ENCODE data around the gene C10orf71. TPM values are rescaled to one million over a fixed set of nuclear protein-coding genes. Genes with fewer than 3 reads are reported as not detected.
A peak's percentile ranks its signal among the peaks of the same experiment; 100 is the strongest.

The C10orf71 gene
- total RNA-seq, 1 donor from 2014 or later: not detected

DNA sequence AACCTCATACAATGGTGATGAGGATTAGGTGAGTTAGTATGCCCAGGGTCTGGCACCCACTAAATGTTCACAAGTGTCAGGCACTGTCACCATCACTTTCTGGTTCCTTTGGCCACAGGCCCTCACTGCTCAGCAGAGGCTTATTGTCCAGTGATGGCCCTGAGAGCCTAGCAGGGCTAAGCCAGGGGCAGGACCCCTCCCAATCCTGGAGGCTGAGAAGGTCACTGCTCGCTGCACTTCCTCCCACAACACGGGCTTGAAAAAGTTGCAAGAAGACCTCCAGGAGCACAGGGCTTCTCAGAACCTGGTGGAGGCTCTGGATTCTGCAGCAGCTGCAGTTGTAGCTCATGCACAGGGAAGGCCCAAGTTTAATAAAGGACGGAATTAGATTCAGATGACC, 48.9 kb downstream of the C10orf71 start:
- DNase-seq: no peak

DNA sequence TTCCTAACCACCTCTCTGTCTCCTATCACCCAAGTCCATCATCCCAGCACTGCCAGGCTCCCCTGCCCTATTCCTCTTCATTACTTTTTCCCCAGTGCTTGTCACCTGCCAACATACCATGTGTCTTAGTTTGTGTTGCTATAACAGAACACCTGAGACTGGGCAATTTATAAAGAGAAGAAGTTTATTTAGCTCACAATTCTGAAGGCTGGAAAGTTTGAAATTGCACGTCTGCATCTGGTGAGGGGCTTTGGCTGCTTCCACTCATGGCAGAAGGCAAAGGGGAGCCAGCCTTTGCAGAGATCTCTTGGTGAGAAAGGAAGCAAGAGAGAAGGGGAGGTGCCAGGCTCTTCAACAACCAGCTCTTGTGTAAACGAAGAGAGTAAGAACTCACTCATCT, 49.6 kb downstream of the C10orf71 start:
- DNase-seq: no peak

DNA sequence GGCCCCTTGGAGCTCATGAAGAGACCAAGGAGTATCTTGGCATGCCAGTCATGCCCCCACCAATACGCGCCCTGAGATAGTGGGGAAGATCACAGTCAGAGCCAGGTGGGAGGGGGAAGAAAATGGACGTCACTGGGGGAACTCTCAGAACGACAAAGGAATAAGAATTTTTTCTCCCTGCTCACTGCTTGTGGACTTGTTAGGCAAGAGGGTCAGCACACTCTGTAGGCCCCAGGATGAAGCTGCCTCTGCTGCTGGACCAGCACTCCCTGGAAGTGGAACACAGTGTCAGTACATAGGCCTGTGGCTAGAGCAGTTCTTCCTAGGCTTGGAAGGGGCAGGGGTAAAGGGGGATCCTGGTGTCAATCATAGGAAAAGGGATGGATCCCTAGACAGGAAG, 50.4 kb downstream of the C10orf71 start:
- DNase-seq: no peak

DNA sequence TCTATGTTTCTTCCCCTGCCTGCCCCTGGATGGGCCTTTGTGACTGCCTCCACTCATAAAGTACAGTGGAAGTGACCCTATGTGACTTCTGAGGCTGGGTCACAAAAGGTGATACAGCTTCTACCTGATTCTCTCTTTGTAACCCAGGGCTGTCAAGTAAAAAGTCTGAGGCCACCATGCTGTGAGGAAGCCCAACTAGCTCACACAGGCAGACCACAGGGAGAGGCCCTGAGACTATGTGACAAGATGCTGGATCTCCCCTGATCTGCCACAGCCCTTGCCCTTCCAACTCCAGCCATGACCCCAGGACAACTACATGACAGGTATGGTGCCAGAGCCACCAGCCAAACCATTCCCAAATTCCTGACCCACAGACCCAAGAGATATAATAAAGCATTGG, 51.2 kb downstream of the C10orf71 start:
- no peak for DNase-seq

DNA sequence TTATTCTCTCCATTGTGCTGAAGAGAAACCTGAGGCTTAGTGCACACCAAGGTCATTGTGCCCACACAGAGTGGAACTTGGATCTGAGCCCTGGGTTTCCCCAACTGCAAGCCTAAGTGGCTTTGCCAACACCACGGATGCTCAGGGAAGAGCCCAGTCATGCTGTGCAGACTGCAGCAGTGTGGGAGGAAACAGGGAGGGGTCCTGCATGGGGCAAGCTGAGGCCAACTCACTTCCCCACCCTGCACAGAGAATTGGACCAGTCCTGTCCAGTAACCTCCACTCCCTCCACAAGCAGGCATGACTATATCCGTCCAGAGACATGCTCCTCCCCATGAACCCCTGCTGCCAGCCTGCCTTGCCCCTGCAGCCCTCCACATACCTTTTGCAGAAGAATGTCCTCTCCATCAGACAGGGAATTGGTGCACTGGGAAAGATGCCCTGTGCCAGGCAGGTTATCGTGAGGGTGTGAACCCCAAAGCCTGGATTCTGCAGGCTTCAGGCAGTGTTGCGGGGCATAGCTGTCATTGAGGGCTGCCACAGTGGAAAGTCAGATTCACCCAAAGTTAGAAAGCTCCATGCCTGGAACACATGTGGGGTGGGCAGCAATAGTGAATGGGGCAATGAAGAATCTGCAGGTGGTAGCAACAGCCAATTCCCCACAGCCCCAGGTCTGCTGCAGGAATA, 52.0 kb downstream of the C10orf71 start:
- no peak for DNase-seq

DNA sequence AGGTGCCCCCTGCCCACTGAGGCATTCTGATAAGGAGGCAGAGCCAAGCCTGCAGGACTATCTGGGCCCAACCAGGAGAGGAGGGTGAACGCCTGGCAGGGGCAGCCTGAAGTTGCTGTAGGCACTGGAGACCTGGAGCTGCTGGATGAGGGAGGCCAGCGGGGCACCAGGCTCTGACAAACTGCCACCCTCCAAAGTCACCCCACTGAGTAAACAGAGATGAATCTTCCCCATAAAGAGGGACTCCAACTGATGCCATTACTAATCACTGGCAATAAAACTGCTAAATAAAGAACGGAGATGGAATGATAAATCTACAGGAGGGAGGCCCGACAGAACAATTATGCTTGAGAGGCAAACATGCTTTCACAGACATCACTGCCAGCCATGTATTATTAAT, 52.7 kb downstream of the C10orf71 start:
- DNase-seq: no peak

DNA sequence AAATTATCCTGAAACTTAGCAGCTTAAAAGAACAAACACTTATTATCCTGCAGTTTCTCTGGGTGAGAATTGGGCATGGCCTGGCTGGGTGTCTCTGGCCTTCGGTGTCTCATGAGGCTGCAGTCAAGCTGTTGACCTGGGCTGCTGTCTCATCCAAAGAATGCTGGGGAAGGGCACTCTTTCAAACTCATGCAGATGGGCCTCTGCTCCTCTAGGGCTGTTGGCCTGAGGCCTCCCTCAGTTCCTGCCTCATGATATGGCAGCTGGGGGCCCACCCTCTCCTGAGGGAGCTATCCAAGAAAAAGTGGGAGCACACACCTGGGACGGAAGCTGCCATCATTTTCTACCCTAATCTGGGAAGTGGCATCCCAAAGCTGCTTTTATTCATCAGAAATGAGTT, 53.4 kb downstream of the C10orf71 start:
- no peak for DNase-seq

DNA sequence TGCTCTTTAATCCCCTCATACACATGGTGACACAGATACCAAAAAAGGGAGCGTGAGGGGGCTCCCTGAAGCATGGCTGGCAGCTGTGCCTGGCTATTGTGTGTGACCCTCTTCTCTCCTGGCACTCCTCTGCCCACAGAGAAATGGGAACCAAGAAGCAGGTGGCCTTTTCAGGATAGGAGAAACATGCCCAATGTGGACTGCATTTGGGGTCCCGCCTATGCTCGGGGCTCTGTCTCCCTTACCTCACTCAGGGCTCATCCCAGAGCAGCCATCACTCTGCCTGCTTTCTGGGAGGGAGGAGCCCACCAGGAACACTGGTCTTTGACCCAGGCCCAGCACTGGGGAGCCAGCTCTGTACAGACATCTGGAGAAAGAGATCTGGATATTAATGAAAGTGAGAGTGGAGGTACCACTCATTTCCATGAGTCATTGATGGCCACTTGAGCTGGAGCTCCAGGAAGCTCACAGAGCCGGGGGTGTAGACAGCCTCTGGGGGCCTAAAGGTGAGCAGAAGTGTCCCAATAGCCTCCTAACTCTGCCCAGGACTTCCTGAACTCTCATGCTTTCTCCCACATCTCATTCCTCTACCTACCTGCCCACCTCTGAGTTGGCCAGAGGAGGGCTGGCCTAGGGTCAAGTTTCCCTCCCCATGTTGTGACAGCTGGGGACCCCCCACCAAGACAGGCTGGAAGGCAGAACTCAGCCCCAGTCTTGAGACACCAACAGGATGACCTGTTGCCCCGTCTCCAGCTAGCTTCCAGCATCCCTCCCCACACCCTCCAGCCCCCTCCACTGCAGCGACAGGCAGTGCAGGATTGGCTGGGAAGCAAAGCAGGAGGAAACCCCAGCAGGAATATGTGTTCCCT, 54.3 kb downstream of the C10orf71 start:
- DNase-seq: no peak

DNA sequence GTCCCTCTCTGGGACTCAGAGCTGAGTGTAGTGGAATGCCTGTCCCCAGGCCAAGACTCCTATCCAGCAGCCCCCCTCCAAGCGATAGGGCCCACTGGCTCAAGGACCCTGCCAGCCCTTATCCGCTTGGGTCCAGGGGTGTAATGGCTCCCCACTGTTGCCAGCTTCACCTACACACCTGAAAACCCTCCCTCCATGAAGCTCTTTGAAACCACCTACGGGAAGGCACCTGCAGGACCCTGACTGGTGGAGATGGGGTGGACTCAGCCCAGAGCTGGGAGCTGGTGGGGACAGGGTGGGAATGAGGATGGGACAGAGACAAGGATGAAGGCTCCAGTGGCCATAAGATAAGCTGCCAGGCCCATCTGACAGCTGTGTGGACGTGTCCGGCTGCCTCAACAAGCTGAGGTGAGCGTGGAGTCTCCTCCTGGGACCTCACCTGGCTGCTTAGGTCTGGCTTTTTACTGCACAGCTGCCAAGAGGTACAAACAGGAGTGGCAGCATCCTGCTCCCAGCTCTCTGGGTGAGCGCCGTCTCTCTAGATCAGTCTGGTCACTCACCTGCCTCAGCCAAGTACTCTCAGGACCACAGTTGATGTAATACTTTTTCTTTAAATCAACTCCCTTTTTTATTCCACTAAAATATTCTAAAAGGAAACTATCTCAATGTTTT, 55.1 kb downstream of the C10orf71 start:
- no peak for DNase-seq

DNA sequence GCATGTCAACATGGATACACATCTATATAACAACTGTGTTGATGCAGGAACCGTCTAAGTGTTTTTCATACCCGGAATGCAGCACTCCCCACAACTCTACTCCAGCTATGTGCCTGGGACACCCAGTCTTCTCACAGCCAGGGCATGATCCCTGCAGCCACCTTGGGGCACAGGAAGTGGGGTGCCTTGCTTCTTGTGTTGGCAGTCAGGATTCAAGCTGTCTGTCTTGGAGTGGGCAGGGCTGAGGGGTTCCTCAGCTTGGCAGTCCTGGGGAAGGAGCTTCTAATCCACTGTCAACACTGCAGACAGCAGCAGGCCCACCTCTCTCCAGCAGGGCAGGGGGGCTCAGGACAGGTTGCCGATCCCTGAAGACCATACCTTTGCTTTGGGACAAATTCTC, 55.6 kb downstream of the C10orf71 start:
- no peak for DNase-seq

DNA sequence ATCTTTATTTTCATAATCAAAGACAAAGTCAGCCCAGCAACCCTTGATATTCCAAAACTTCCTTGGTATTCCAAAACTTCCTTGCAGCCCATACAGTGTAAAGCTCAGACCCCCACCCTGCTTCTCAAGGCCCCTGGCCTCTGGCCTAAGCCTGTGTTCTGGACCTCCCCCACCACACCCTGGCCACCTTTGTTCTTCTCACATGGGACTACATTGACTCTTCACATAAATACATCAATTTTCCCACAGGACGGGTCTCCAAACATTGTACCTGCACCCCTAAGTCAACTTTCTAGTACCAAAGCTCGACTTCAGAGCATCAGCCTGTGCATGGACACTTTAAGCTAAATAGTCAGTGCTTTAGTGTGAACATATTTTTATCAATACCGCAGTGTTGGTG, 56.3 kb downstream of the C10orf71 start:
- no peak for DNase-seq

DNA sequence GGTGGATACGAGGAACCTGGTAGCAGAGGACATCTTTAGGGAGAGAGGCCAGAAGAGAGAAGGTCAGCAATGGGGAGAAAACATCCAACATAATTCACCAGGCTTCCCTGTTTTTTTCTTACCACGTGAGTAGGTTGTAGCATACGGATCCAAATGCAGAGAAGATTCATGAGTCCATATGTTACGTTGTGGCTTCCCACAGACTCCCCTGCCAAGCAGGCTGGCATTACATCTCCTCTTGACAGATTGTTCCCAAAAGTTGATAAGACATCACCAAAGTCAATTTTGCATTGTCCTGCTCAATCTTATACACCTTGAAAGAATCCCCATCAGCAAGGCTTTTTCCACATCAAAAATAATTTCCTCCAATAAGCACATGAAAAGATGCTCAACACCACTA, 57.2 kb downstream of the C10orf71 start:
- no peak for DNase-seq

DNA sequence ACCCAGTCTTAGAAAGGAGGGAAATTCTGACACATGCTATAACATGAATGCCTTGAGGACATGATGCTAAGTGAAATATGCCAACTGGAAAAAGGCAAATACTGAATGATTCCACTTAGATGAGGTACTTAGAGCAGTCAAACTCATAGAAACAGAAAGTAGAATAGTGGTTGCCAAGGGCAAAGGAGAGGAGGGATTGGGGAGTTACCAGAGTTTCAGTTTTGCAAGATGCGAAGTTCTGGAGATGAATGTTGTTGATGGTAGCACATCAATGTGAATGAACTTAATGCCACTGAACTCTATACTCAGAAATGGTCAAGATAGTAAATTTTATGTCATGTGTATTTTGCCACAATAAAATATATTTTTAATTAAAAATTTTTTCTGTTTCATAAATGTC, 58.0 kb downstream of the C10orf71 start:
- DNase-seq: no peak

DNA sequence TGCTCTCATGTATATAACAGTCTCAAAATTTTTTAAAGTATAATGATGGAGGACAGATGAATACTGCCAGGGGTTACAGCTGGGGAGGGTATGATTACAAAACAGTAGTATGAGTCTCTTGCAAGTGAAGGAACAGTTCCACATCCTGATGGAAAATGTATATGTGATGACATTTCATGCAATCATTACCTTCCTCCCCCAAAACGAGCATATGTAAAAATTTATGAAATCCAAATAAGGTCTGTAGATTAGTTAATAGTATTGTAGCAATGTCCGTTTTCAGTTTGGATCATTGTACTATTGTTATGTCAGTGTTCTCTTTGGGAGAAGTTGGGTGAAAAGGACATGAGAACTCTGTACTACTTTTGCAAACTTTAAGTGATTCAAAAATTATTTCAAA, 58.9 kb downstream of the C10orf71 start:
- no peak for DNase-seq

DNA sequence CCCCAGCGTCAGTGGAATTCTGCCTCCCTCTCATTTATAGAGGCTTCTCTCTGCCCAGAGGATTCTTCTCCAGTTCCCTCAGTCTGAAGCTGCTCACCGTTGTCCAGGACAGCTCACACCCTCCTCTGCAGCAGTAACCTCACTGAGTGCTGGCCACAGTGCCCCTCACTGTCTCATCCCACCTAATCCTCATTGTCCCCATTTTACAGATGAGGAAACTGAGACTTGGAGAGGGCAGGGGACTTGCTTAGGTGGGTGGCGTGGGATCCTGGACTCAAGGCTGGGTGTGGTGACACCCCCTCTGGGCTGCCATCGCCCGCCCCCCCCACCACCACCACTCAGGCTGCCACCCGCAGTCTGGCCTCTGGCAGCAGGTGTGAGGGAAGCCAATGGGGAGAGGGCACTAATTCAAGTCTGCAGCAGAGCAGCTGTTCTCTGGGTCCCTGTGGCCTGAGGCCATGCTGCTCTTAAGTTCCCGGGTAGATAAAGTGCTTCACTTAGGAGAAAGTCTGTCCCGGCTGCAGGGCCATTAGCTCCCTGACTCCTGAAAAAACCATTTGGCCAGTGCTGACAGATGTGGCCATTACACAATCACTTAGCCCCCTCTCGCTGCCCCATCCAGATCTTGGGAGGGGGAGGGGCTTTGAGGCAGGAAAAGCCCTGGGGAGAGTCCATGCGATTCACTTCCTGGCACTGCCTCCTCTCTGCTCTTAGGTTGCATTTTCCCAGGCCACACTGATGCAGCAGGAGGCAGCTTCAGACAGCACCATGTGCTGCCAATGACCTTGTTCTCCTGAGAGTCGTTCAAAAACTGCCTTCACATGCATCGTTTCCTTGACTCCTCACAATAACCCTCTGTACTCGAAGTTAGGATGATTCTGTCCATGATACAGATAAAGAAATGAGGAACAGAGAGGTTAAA, 60.6 kb downstream of the C10orf71 start:
- peak; percentile 15 for DNase-seq

DNA sequence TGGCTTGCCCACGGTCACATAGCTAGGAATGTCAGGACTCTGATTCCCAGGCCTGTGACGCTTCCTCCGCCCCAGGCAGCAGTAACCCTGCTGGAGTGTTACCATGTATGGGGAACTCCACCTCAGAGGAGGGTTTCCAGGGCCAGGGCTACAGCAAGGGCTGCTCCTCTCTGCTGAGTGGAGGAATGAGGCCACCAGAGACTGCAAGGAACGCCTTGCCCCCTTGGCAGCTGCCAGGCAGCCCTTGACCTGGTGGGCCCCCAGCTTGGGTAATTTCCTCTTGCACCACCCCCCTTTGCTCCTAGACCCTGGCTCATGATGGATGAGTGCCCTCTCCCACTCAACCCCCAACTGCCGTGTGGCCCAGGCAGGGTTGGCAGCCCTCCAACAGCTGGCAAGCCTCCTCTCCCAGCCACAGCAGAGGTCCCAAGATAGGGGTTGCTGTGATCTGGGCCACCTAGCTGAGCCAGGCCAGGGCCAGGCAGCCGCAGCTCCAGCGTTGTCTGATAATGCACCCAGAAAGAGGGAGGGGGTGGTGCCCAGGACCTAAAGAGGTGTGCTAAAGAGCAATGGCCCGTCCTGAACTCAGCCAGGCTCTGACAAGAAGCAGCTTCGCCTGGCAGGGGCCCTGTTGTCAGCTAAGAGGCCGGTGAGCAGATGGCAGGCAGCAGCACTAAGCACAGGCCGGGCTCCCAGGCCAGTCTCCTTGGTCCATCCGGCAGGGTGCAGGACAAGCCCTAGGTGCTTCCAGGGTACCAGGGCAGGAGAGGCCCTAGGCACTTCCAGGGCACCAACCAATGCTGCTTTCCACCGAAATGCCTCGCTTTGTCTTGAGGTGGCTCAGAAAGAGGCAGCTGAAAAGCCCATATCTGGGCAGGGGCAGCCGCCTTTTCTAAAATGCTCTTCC, 61.6 kb downstream of the C10orf71 start:
- no peak for DNase-seq

DNA sequence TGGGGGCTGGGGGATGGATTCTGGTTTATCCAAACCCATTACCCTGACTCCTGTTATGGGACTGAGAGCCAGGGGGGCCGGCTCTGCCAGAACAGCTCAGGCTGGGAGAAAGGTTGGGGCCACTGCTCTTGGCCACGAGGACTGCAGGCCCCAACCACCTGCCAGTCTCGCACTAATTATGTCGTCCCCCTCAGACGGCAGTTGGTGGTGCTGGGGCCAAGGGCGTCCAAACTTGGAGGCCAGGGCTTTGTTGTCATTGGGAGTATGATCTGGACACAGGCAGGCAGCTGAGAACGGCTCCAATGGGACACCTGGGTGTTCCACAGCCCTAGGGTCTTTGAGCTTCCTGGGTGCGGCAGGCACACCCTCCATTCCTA, 62.2 kb downstream of the C10orf71 start:
- no peak for DNase-seq

DNA sequence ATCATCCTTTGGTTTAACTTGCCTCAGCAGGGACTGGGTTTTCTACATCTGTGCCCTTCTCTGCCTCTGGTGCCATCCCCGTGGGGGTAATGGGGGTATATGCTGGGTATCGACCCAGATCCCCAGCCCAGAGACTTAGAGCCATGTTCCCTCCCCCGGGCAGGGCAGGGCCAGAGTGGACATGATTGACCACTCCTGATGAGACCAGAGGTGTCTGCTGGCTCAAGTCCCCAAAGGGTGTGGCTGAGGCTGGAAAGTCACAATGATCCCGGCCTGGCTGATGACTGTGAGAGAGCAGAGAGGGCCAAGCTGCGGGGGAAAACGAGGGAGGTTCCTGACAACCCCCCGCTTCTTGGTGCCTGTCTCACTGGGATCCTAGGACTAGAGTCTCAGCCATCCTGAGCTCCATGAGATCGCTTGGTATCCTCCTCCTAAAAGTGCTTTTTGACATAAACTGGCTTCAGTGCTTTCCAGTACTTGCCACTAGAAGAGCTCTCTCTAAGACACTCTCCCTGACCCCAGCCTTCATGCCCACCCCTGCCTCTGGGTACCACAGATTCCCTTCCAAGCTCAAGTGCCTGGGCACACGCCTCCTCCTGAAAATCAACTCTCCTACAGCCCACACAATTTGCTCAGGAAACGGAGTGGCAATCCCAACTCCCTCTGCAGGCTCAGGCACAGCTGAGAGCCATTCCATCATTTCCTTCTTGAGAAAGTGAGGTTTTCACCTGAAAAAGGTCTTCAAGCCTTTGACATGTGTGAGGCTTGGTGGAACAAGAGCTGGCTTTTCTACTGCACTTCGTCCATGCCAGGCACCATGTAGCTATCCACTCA, 63.0 kb downstream of the C10orf71 start:
- DNase-seq: no peak

DNA sequence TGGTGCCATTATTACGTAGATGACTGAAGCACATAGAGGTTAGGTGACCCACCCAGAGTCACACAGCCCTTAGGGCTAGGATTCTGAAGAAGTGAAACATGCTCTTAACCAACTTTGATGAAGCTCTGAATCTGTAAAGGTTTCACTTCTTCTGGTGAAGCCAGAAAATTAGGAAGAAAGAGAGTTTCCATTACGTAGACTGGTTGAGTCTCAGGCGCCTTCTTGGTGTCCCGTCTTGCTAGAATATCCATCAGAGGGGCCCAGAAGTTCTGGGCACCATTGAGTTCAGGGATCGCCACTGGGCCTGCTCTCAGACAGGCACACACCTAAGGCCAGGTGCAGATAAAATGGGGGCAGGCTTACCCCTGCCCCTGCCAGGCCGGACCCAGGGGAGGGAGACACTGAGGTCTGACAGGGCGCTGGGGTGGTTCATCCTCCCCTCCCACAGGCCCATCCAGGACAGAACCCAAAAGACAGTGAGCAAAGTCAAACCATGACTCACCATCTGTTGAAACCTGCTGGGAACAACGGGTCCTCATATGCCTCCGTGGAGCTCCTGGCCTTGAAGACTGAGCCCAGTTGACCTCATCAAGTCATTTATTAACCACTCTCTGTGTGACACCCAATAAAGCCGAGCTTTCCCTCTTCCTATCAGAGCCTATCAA, 63.8 kb downstream of the C10orf71 start:
- DNase-seq: no peak

Measured in dermis blood vessel endothelial cell (primary cell).